Measurements from ENCODE around the gene NFAT5. TPM values are rescaled to one million over a fixed set of nuclear protein-coding genes. Genes with fewer than 3 reads are reported as not detected.

The NFAT5 gene
- total RNA-seq, 1 donor from 2014 or later = 56.7 TPM

GRCh38 chr16:69712914-69713581 lies 147.3 kb downstream of the NFAT5 start:
- Histone ChIP-seq H3K4me3 (no peak overlapping the region), H3K9me3 (no peaks in the 10 kb centered on the region), H3K27me3 (ENCODE audit: low read depth) (no peaks in the 10 kb centered on the region), H3K4me1 (peaks cover 8% of the 10 kb centered on the region), H3K27ac (no peak overlapping the region), H3K36me3 (peaks cover 73% of the 10 kb centered on the region)
- intact Hi-C loops (cut with DNase I) = no loop called here
- ATAC-seq (no peak), DNase-seq (no peak)
- TF ChIP-seq CTCF (IDR thresholded peaks at IDR 0.05) = no peak

GRCh38 chr16:69717066-69717465 lies 151.3 kb downstream of the NFAT5 start:
- DNase-seq = no peak
- intact Hi-C loops (cut with DNase I) = no loop called here
- TF ChIP-seq CTCF (IDR thresholded peaks at IDR 0.05) = no peak
- Histone ChIP-seq H3K27me3 (ENCODE audit: low read depth) (no peaks in the 10 kb centered on the region), H3K4me3 (no peak overlapping the region), H3K36me3 (peaks cover 60% of the 10 kb centered on the region), H3K9me3 (no peaks in the 10 kb centered on the region), H3K4me1 (no peaks in the 10 kb centered on the region), H3K27ac (no peak overlapping the region)
- ATAC-seq = no peak

GRCh38 chr16:69718111-69718764 lies 152.5 kb downstream of the NFAT5 start:
- DNase-seq = no peak

GRCh38 chr16:69720822-69721430 lies 155.2 kb downstream of the NFAT5 start:
- DNase-seq (no peak), ATAC-seq (no peak)
- H3K27ac ChIP-seq = no peak overlapping the region
- peaks cover 24% of the 10 kb centered on the region for H3K36me3 ChIP-seq
- H3K4me1 ChIP-seq = peaks cover 10% of the 10 kb centered on the region
- no peaks in the 10 kb centered on the region for H3K27me3 ChIP-seq (ENCODE audit: low read depth)
- no peak overlapping the region for H3K4me3 ChIP-seq
- intact Hi-C loops (cut with DNase I) = no loop called here
- TF ChIP-seq CTCF (IDR thresholded peaks at IDR 0.05) = no peak
- H3K9me3 ChIP-seq = no peaks in the 10 kb centered on the region

More at GRCh38 chr16:69718111-69718764, 152.5 kb downstream of the NFAT5 start:
- Histone ChIP-seq H3K9me3 (no peaks in the 10 kb centered on the region), H3K4me3 (no peak overlapping the region), H3K27me3 (ENCODE audit: low read depth) (no peaks in the 10 kb centered on the region), H3K4me1 (no peaks in the 10 kb centered on the region), H3K27ac (no peak overlapping the region), H3K36me3 (peaks cover 48% of the 10 kb centered on the region)
- TF ChIP-seq CTCF (IDR thresholded peaks at IDR 0.05) = no peak
- intact Hi-C loops (cut with DNase I) = no loop called here
- ATAC-seq = no peak

- Histone ChIP-seq H3K27ac (no peak overlapping the region), H3K9me3 (no peaks in the 10 kb centered on the region), H3K27me3 (ENCODE audit: low read depth) (no peaks in the 10 kb centered on the region), H3K4me1 (peaks cover 11% of the 10 kb centered on the region), H3K4me3 (no peak overlapping the region), H3K36me3 (peaks cover 20% of the 10 kb centered on the region)
- intact Hi-C loops (cut with DNase I) = no loop called here
- ATAC-seq (no peak), DNase-seq (no peak)
- no peak for TF ChIP-seq CTCF (IDR thresholded peaks at IDR 0.05)
These were observed 155.7 kb downstream of the NFAT5 start for GRCh38 chr16:69721441-69721957.

Data from lower lobe of right lung (tissue), 2 donors.